ENCODE data around the gene OPCML.

OPCML gene

DNA sequence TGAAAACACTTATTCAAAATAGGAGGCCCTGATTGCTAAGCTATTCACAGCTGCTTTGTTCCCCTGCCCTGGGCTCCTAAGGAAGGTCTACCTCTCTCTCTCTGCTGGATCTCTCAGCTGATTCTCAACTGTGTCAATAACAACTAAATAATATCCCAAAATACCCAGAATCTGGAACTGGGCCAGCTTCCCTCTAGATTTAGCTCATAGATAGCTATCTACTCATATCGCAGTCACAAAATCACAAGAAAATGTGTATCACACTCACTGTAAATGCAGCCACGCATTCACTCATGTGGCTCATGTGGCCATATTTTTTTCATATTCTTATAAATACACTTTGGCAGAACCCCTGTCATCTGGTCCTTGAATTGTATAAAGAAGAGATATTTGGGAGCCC lies 555.1 kb downstream of the OPCML start:
- peaks cover 4% of the 10 kb centered on the region; the same call in 1 of the 2 replicates for H3K9me3 ChIP-seq (ENCODE audit: insufficient read depth, low read depth, low read length)
- no peaks in the 10 kb centered on the region for H3K4me1 ChIP-seq (ENCODE audit: insufficient read depth, low read length, poor library complexity, severe bottlenecking)
- no peak overlapping the region for H3K9ac ChIP-seq (ENCODE audit: low read depth, low read length, poor library complexity, severe bottlenecking)
- H3F3A ChIP-seq (ENCODE audit: low read depth): no peaks in the 10 kb centered on the region
- no peaks in the 10 kb centered on the region for H3K79me2 ChIP-seq (ENCODE audit: insufficient read depth, low read length)
- H3K27me3 ChIP-seq (ENCODE audit: insufficient read depth, low read length, poor library complexity, severe bottlenecking): no peaks in the 10 kb centered on the region
- H4K20me1 ChIP-seq (ENCODE audit: insufficient read depth, low read length, poor library complexity, severe bottlenecking): no peaks in the 10 kb centered on the region
- H3K9me2 ChIP-seq (replicated peaks; ENCODE audit: low read depth, low read length): no peaks in the 10 kb centered on the region
- H2AFZ ChIP-seq (ENCODE audit: low read length): no peak overlapping the region
- H3K36me3 ChIP-seq (ENCODE audit: insufficient read depth, low read length): no peaks in the 10 kb centered on the region
- no peak overlapping the region for H3K4me3 ChIP-seq (ENCODE audit: low read length, poor library complexity, severe bottlenecking)
- no peak for TF ChIP-seq CTCF (conservative IDR thresholded peaks at IDR 0.05; ENCODE audit: low read length)
- no peak for TF ChIP-seq EZH2phosphoT487 (IDR thresholded peaks at IDR 0.05; ENCODE audit: borderline replicate concordance)
- no peak overlapping the region for H3K4me2 ChIP-seq (ENCODE audit: low read depth, low read length, poor library complexity, severe bottlenecking)

GRCh38 chr11:132976115-132976514 lies 556.2 kb downstream of the OPCML start:
- TF ChIP-seq CTCF (conservative IDR thresholded peaks at IDR 0.05; ENCODE audit: low read length) (no peak), EZH2phosphoT487 (IDR thresholded peaks at IDR 0.05; ENCODE audit: borderline replicate concordance) (no peak)
- no peaks in the 10 kb centered on the region for H3K36me3 ChIP-seq (ENCODE audit: insufficient read depth, low read length)
- H4K20me1 ChIP-seq (ENCODE audit: insufficient read depth, low read length, poor library complexity, severe bottlenecking): no peaks in the 10 kb centered on the region
- H2AFZ ChIP-seq (ENCODE audit: low read length): no peak overlapping the region
- H3K9ac ChIP-seq (ENCODE audit: low read depth, low read length, poor library complexity, severe bottlenecking): no peak overlapping the region
- H3K79me2 ChIP-seq (ENCODE audit: insufficient read depth, low read length): no peaks in the 10 kb centered on the region
- no peak overlapping the region for H3K4me3 ChIP-seq (ENCODE audit: low read length, poor library complexity, severe bottlenecking)
- no peaks in the 10 kb centered on the region for H3K9me2 ChIP-seq (replicated peaks; ENCODE audit: low read depth, low read length)
- no peaks in the 10 kb centered on the region for H3F3A ChIP-seq (ENCODE audit: low read depth)
- no peaks in the 10 kb centered on the region for H3K27me3 ChIP-seq (ENCODE audit: insufficient read depth, low read length, poor library complexity, severe bottlenecking)
- H3K9me3 ChIP-seq (ENCODE audit: insufficient read depth, low read depth, low read length): peaks cover 4% of the 10 kb centered on the region; the same call in 1 of the 2 replicates
- no peak overlapping the region for H3K4me2 ChIP-seq (ENCODE audit: low read depth, low read length, poor library complexity, severe bottlenecking)
- no peaks in the 10 kb centered on the region for H3K4me1 ChIP-seq (ENCODE audit: insufficient read depth, low read length, poor library complexity, severe bottlenecking)

DNA sequence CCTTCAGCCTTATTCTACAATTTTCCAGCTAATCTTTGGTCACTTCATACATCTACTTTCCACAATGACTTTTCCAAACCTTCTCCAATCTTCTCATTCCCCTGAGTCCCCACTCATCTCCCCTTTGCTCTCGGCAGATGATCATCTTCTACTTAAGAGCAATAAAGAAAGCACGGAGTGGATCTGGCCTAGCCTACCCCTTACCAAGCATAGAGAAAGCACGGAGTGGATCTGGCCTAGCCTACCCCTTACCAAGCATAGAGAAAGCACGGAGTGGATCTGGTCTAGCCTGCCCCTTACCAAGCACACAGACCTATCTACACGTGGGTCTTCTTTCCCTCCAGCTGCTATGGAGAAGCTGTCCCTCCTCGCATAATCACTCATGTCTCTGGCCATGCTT lies 558.6 kb downstream of the OPCML start:
- H4K20me1 ChIP-seq (ENCODE audit: insufficient read depth, low read length, poor library complexity, severe bottlenecking): no peaks in the 10 kb centered on the region
- no peaks in the 10 kb centered on the region for H3K9me3 ChIP-seq (ENCODE audit: insufficient read depth, low read depth, low read length)
- TF ChIP-seq CTCF (conservative IDR thresholded peaks at IDR 0.05; ENCODE audit: low read length): no peak
- no peaks in the 10 kb centered on the region for H3K27me3 ChIP-seq (ENCODE audit: insufficient read depth, low read length, poor library complexity, severe bottlenecking)
- no peaks in the 10 kb centered on the region for H3F3A ChIP-seq (ENCODE audit: low read depth)
- H3K9ac ChIP-seq (ENCODE audit: low read depth, low read length, poor library complexity, severe bottlenecking): no peak overlapping the region
- no peak overlapping the region for H3K4me3 ChIP-seq (ENCODE audit: low read length, poor library complexity, severe bottlenecking)
- no peaks in the 10 kb centered on the region for H3K9me2 ChIP-seq (replicated peaks; ENCODE audit: low read depth, low read length)
- H3K4me1 ChIP-seq (ENCODE audit: insufficient read depth, low read length, poor library complexity, severe bottlenecking): no peaks in the 10 kb centered on the region
- H3K79me2 ChIP-seq (ENCODE audit: insufficient read depth, low read length): no peaks in the 10 kb centered on the region
- no peak overlapping the region for H3K4me2 ChIP-seq (ENCODE audit: low read depth, low read length, poor library complexity, severe bottlenecking)
- H2AFZ ChIP-seq (ENCODE audit: low read length): no peak overlapping the region
- H3K36me3 ChIP-seq (ENCODE audit: insufficient read depth, low read length): no peaks in the 10 kb centered on the region
